H54 (cell line): ENCODE data around the gene SOX15.
"Not testable (repeated sequence)": the region's sequence is repeated elsewhere in the genome, so short reads cannot be mapped to it uniquely, and the experiment has no call there.

Experiments used
- DNase-seq: peaks from one replicate; pipeline ENCODE4 v3.0.0; 2011; ENCODE audit warnings: low spot score, mixed read lengths; ENCODE audit not compliant: insufficient read length
- FAIRE-seq: peaks from 3 replicates; lab custom pipeline; 2011; peaks lifted over from hg19 to GRCh38; lab: Jason Lieb, UNC
- POLR2A ChIP-seq: IDR thresholded peaks from 2 replicates; pipeline ENCODE4 v1.6.1; 2011; ENCODE audit warnings: low read depth, mild to moderate bottlenecking, low read length

SOX15 gene

DNA sequence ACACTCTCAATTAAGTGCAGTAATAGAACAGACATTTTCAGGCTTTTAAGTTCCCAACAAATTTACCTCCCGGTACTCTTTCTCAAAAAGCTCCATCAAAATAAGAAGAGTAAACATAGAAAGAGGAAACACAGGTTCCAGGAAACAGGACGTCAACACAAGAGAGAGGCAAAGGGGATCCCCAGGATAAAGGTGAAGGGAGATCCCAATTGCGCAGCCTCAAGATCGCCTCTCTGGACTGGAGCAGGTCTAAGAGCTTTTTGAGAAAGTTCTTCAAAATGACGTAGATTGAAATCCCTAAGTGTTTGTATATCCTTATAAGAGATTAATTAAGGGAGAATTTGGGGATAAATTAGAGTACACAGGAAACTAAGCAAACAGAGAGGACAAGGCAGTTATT lies 28.7 kb upstream of the SOX15 start:
- no peak for DNase-seq
- no peak for FAIRE-seq

DNA sequence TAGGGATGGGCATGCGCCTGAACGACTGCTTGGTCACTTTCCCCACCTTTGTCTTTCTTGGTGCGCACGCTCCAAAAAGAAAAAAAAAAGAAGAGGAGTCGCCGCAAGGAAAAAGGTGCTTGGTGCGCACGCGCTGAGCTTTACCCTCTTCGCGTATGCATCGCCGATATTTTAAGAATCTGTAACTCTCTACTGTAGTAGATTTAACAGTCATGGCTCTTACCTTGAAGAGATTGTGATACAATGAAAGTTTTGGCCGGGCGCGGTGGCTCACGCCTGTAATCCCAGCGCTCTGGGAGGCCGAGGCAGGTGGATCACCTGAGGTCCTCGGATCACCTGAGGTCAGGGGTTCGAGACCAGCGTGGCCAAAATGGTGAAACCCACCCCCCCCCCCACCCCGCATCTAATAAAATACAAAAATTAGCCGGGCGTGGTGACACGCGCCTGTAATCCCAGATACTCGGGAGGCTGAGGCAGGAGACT lies 25.4 kb upstream of the SOX15 start:
- DNase-seq, result no peak
- no peak for TF ChIP-seq POLR2A
- FAIRE-seq, result no peak

More for the DNA sequence above, 28.7 kb upstream of the SOX15 start:
- TF ChIP-seq POLR2A, result no peak

DNA sequence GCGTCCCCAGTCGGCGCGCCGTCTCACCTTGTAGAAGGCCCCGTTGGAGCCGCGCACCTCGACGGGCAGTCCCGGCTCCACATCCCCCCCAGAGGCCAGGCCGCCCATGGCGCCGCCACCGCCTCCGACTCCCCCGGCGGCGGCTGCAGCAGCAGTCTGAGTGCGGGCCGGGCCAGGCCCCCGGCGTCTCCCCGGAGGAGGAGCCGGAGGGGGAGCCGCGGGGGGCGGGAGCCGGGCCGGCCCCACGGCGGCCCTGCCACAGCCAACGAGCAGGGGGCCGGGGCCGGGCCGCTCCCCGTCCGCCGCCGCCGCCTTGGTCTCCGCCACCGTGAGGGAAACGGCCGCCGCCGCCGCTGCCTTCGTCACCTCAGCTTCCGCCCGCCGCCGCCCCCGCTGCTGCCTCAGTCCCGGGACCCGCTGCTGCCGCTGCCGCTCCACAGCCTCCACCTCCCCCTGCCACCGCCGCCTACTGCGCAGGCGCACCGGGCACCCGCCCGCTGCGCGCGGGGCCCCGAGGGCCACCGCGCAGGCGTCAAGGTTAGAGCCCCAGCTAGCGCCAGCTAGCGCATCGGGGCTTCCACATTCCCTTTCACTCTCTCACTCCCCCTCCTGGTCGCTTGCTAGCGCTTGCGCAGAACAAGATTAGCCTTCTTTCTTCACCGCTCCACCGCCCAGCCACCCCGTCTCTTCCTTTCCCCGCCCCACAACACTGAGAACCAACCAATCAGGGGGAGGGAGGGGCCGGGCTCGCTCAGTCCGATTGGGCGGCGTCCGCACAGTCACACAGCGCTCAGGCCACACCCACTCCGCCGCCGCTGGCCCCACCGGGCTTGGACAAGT lies 24.8 kb upstream of the SOX15 start, which contains the start of gene FXR2:
TSS of gene FXR2 (minus strand) at position 473 of the 840 bp plus-strand sequence. CDS start at position 108, 365 bp downstream.
- DNase-seq (peak; percentile 87), FAIRE-seq (no peak)
- TF ChIP-seq POLR2A, result peak; percentile 67

DNA sequence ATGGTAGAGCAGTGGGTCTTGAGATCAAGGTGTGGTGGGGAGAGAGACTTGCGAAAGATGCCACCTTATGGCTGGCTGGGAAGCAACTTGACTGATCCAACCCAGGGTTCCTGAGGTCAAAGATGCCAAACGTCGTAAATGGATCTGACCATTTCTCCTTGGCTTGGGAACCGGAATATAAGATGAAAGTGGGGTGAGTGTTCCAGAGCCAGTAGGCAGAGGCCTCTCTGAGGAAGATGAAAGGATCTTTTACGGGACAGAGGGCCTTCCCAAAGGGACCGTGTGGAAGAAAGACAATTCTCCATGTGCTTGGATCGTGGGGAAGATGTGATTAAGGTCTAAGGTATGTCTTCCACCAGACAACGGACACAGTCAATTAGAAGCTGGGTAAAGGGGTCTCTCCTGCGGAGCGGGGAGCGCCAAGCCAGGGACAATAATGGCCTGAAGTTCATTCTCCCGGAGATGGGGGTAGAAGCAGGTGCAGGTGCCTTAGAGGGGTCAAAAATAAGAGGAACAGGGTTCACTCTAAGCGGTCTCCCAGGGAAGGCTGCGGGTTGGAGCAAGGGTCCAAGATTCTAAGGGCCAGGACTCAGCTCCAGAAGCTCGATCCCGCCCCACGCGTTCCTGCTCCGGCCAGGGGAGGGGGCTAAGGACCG lies 24.0 kb upstream of the SOX15 start:
- DNase-seq (peak; percentile 15), FAIRE-seq (no peak)
- no peak for TF ChIP-seq POLR2A

DNA sequence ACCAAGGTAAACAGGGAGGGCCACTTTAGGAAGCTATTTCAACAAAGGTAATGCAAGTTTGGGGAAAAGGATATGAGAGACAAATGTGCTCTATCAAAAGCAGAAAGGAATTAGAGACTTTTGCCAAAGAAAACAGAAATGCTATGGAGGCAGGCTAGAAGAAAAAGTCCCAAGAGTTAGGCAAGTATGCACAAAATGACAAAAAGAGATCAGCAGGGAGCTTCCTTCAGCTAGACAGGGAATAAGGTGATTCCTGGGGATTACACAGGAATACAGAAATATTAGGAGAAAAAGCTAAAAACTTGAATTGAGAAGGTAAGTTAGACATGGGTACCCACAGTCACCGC lies 22.4 kb upstream of the SOX15 start:
- DNase-seq (no peak), FAIRE-seq (no peak)
- no peak for TF ChIP-seq POLR2A

DNA sequence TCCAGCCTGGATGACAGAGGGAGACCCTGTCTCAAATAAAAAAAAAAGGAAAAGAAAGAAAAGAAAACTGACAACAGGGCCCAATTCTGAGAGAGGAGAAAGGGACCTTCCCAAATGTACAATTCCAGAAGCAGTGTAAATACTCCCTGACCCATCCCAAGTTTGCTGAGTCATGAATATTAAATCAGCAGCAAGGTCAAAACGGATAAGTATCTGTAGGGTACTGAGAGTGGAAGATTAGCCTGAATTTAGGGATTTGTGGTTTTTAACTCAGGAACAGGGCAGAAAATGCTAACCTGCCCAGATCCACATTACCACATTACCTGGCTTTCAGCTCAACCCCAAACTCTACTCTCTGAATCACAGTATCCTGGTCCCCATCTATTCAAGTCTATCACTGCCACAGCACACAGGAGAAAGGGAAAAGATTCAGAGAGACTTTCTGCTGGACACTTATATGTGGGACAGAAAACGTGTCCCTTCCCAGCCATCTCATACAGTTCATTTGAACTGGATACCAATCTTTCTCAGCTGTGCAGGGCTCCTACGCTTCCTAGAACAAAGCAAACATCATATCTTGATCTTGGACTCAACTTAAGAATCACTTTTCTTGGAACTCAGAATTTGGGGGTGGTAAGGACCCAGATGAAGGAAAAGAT lies 21.9 kb upstream of the SOX15 start:
- DNase-seq (no peak), FAIRE-seq (no peak)
- no peak for TF ChIP-seq POLR2A

DNA sequence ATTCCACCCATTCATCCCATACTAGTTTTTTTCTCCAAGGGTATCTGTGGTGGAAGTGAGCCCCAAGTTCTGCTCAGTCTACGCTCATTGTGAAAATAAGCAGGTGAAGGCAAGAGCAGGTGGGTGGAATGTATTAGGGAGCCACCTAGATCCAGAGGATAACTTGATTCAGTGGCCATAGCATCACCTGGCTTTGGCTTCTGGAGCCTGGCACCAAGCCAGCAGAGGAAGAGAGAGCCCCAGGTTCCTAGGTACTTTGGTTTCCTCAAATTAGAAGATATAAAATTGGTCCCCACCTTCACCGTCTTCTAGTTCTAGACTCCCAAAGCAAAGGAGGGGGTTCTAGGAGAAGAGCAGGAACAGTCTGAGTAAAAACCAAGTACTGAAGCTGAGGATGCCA lies 20.7 kb upstream of the SOX15 start:
- TF ChIP-seq POLR2A, result no peak
- no peak for FAIRE-seq
- DNase-seq, result no peak

DNA sequence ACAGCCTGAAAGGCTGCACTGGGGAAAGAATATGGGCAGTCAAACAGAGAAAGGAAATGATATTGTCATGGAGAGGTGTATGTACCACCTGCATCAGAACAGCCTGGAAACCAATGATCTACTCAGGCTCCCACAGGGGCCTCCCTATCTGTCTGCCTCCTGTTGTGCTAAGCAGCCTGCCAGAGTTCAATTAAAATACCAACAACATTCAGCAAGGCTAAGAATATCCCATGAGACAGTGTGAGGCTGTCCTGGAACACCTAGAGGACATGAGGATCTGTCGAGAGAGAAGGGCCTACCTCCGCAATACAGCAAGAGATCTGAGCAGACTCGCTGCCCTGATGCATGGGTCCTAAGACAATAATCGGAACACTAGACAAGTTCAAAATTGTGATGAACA lies 16.4 kb upstream of the SOX15 start:
- DNase-seq (no peak), FAIRE-seq (no peak)
- TF ChIP-seq POLR2A, result no peak

DNA sequence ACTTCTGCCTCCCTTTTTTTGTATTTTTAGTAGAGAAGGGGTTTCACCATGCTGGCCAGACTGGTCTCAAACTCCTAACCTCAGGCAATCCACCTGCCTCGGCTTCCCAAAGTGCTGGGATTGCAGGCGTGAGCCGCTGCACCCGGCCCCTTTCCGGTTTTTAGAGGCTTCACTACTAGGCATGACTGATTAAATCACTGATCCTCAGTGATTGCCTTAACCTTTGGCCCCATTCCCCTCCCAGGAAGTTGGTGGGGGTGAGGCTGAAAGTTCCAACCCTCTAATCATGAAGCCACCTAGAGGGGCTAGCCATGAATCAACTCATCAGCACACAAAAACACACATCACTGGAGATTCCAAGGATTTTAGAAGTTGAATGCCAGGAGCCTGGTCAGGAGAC lies 7.7 kb upstream of the SOX15 start:
- FAIRE-seq, DNase-seq: not testable (repeated sequence)

DNA sequence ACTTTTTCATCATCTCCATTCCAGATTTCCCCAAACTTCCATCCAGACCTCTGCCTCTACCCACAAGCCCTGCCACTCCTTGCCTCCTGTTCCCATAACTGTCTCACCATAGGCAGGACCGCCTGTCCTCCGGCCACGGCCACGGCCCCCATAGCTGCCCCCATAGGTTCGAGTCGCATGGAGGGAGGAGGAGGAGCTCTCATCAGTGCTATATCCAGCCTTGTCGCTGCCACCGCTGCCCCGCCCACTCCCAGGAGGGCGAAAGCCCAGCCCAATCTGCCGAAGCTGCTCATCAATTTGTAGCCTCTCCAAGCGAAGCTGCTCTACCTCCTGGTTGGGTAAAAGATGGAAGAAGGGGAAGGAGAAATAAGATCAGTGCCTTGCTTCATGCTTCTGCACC lies 3.4 kb upstream of the SOX15 start:
- FAIRE-seq (no peak), DNase-seq (no peak)
- TF ChIP-seq POLR2A, result no peak

DNA sequence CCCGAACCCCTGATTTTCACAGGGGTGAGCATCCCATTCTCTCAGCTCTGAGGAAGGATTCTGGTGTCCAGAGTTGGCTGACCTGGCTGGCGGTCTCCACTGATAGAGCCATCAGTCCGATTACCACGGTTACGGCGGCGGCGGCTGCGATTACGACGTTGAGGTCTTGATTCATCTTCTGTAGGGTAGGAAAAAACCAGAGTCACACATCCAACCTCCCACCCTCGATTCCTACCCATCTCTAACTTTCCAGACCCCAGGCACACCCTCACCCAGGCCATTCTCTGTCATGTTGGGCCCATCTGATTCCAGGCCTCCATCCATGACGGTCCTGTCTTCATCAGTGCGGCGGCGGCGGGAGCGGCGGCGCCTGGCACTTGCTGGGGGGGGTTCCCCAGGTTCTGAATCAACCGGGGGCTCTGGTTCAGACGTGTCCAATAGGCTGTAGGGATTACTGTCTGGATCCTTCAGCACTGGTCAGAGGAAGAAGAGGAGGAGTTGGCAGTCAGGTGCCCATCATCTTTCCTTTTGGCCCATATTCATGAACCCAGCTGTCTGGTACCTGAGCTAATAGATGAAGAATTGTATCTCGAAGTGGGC lies 2.6 kb upstream of the SOX15 start:
- DNase-seq (no peak), FAIRE-seq (no peak)
- TF ChIP-seq POLR2A, result no peak

DNA sequence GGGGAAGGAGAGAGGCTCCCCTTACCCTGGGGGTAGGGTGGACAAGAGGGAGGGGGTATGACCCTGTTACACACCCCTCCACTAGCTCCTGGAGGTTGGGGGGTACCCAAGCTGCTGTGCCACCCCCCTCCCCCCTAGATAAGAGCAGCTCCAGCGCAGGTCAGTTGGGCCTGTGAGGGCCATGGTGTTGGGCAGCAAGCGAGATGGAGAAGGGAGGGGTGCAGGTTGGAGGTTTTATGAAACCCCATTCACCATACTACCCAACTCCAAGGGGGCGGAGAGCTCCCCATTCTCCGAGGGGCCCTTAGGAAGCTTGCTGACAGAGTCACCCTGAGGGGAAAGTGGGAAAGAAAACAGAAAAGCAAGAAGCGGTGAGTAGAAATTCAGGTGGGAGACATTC lies 1.7 kb upstream of the SOX15 start:
- FAIRE-seq, result no peak
- DNase-seq, result no peak
- no peak for TF ChIP-seq POLR2A

DNA sequence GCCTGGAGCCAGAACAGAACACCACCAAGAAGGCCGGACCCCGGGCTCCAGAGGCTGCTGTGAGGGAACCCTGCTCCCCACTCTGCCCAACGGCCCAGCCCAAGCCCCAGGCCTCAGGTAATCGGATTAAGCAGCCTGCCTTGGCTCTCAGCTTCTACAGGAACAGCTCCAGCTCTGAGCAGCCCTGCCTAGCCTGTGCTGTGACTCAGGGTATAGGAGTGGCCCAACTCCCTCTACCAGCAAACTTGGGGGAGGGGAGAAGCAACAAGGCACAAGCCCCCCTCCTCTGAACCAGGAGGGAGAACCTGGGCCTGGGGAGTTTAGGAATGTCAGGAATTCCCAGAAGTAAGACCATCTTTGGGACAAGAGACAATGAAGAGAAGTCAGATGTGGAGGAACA lies 849 bp upstream of the SOX15 start:
- TF ChIP-seq POLR2A, result no peak
- DNase-seq, result no peak
- no peak for FAIRE-seq
